B cell (primary cell): ENCODE data around the gene MAN2A1. TPM values are rescaled to one million over a fixed set of nuclear protein-coding genes. Genes with fewer than 3 reads are reported as not detected.
"Not testable (repeated sequence)": the region's sequence is repeated elsewhere in the genome, so short reads cannot be mapped to it uniquely, and the experiment has no call there.

Source experiments
- ATAC-seq: fragments of 200-7000 bp; cut with Tn5 transposase; one replicate; pipeline ENCODE4 v1.10.0; 2021; ENCODE audit warnings: low read depth, mild to moderate bottlenecking, moderate number of reproducible peaks, moderate library complexity
- CTCF ChIA-PET: fragments of 350-600 bp; sonication (Branson Sonifier 250); formaldehyde crosslinking; loops from one replicate; lab custom pipeline; 2021; ENCODE audit warnings: antibody characterized with exemption, inconsistent platforms; lab: Charles Lee
- POLR2A ChIA-PET: fragments of 350-600 bp; sonication (Branson Sonifier 250); formaldehyde crosslinking; loops from one replicate; lab custom pipeline; 2021; ENCODE audit warnings: antibody characterized with exemption; lab: Charles Lee
- DNase-seq: peaks from one replicate; pipeline ENCODE4 v3.0.0; 2013
- H2AFZ ChIP-seq: 2 replicates; pipeline ENCODE4 v1.6.1; 2012; ENCODE audit warnings: mild to moderate bottlenecking, low read depth, low read length; ENCODE audit not compliant: insufficient read depth, poor library complexity, severe bottlenecking
- H3K27ac ChIP-seq, 2 donors: 1 replicate in 1 of 2; 2 replicates in 1 of 2; pipeline ENCODE4 v1.5.1; 2012 to 2013; ENCODE audit warnings: low read length in 2 of 2, mild to moderate bottlenecking in 2 of 2, moderate library complexity in 1 of 2
- H3K27me3 ChIP-seq, 4 experiments: fragments of 200-600 bp in 1 of 4; sonication (generic) in 1 of 4; replicated peaks in 1 of 4; 1 replicate in 2 of 4; 2 replicates in 2 of 4; pipeline versions ENCODE4 v1.6.1 to v1.7.0; 2013 to 2016; ENCODE audit warnings: low read length in 3 of 4, mild to moderate bottlenecking in 2 of 4, mixed read lengths in 1 of 4, moderate library complexity in 1 of 4; ENCODE audit not compliant: insufficient read depth in 4 of 4, control insufficient read depth in 3 of 4; ENCODE audit errors: control extremely low read depth in 1 of 4
- H3K36me3 ChIP-seq, 2 experiments: replicated peaks in 1 of 2; 1 replicate in 1 of 2; 2 replicates in 1 of 2; pipeline versions ENCODE4 v1.6.1 to v1.7.1; 2013; ENCODE audit warnings: low read length in 1 of 2; ENCODE audit not compliant: insufficient read depth in 2 of 2, control insufficient read depth in 1 of 2; ENCODE audit errors: control extremely low read depth in 1 of 2, extremely low read depth in 1 of 2
- H3K4me1 ChIP-seq, 2 donors: fragments of 200-600 bp in 1 of 2; sonication (generic) in 1 of 2; 1 replicate in 1 of 2; 2 replicates in 1 of 2; pipeline versions ENCODE4 v1.5.1 to v1.6.1; 2013 to 2017; ENCODE audit warnings: low read length in 2 of 2; ENCODE audit not compliant: control insufficient read depth in 2 of 2, insufficient read depth in 2 of 2
- H3K4me2 ChIP-seq: replicated peaks from 2 replicates; pipeline ENCODE3; 2012; ENCODE audit warnings: mild to moderate bottlenecking, low read depth, low read length; ENCODE audit not compliant: poor library complexity, severe bottlenecking
- H3K4me3 ChIP-seq, 5 experiments: fragments of 200-600 bp in 1 of 5; sonication (generic) in 1 of 5; 1 replicate in 3 of 5; 2 replicates in 2 of 5; pipeline versions ENCODE4 v1.5.1 to v1.7.0; 2011 to 2016; ENCODE audit warnings: low read length in 4 of 5, mild to moderate bottlenecking in 4 of 5, low read depth in 2 of 5, control low read depth in 1 of 5, moderate library complexity in 1 of 5; ENCODE audit not compliant: insufficient read depth in 1 of 5; ENCODE audit errors: control extremely low read depth in 1 of 5, extremely low read depth in 1 of 5
- H3K79me2 ChIP-seq: fragments of 200-600 bp; sonication (generic); one replicate; pipeline ENCODE4 v1.6.0; 2016; ENCODE audit warnings: low read length; ENCODE audit not compliant: control insufficient read depth, insufficient read depth
- H3K9ac ChIP-seq: fragments of 200-600 bp; sonication (generic); 2 replicates; pipeline ENCODE4 v1.6.1; 2017; ENCODE audit warnings: mild to moderate bottlenecking, low read length, moderate library complexity
- H3K9me3 ChIP-seq, 3 donors: one replicate each; pipeline versions ENCODE4 v1.6.1 to v1.7.1; 2013; ENCODE audit warnings: low read length in 2 of 3; ENCODE audit not compliant: control insufficient read depth in 2 of 3, insufficient read depth in 1 of 3; ENCODE audit errors: control extremely low read depth in 1 of 3
- H4K20me1 ChIP-seq: 2 replicates; pipeline ENCODE4 v1.6.0; 2012; ENCODE audit warnings: mild to moderate bottlenecking, low read length; ENCODE audit not compliant: insufficient read depth, control insufficient read depth, poor library complexity, severe bottlenecking
- H3K27ac Mint-ChIP-seq: one replicate; pipeline ENCODE4 v1.8.0; 2021; ENCODE audit warnings: mixed read lengths
- H3K27me3 Mint-ChIP-seq: one replicate; pipeline ENCODE4 v1.8.0; 2021; ENCODE audit warnings: mixed read lengths
- H3K4me1 Mint-ChIP-seq: one replicate; pipeline ENCODE4 v1.8.0; 2021; ENCODE audit warnings: mixed read lengths
- H3K4me3 Mint-ChIP-seq: one replicate; pipeline ENCODE4 v1.8.0; 2021; ENCODE audit warnings: mixed read lengths
- H3K9me3 Mint-ChIP-seq: one replicate; pipeline ENCODE4 v1.8.0; 2022; ENCODE audit warnings: mixed read lengths; ENCODE audit not compliant: insufficient read depth
- EZH2 ChIP-seq: IDR thresholded peaks from 2 replicates; pipeline ENCODE4 v1.6.1; 2012; ENCODE audit warnings: borderline replicate concordance, low read depth, mild to moderate bottlenecking, moderate library complexity, low read length; ENCODE audit not compliant: insufficient read depth, poor library complexity, severe bottlenecking
- WGBS: methylation state at CpG from one replicate; pipeline ENCODE4 v1.1.5; 2013; ENCODE audit warnings: missing lambda C conversion rate; ENCODE audit not compliant: insufficient coverage; 5-methylcytosine and 5-hydroxymethylcytosine counted together
- intact Hi-C: fragments of 100-400 bp; cut with micrococcal nuclease; formaldehyde crosslinking; loops from one replicate; pipeline ENCODE4 v1.10.0; 2022
- polyA plus RNA-seq: library from polyadenylated mRNA; depleted of rRNA; stranded (reverse); fragments of >200 nt; gene quantifications from 2 replicates; pipeline ENCODE4 v1.2.3, GENCODE V29; 2012
- total RNA-seq, 2 donors: library from RNA; stranded (reverse); fragments of 120-200 nt in 1 of 2; gene quantifications; 1 replicate in 1 of 2; 2 replicates in 1 of 2; pipeline versions ENCODE4 v1.2.3 to v1.2.4, GENCODE V29; 2013 to 2022
- TF ChIP-seq, protein P1 (sequence below): fragments of 200-600 bp; IDR thresholded peaks from one replicate; pipeline ENCODE4 v1.8.0; 2022; ENCODE audit warnings: antibody characterized with exemption, mild to moderate bottlenecking

MAN2A1 gene
- total and polyA plus RNA-seq, 2 donors (not counting 1 experiment from before 2014, with no cell fraction given): 12.7 to 55.0 TPM

DNA sequence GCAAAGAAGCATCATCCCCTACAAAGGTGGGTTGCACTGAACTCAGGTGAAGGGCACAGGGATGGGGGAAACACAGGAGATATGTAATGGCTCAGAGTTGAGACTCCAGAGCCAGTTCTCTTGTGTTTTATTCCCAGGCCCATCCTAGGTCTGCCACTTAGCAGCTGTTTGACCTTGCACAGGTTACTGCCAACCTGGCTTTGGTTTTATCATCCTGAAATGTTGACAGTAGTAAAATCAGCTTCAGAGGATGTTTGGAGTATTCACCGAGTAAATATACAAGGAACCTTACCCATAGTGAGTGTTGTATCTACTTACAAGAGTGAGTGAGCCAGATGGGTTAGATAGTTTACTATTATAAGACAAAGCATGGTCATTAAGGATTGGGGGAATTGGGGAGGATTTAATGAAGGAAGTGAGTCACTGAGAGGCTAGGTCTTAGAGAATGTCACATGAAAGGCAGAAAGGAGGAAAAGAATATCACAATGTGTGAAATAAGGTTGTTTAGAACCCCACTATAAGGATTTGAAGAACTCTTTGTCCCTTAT lies 141.3 kb downstream of the MAN2A1 start:
- no peak for ATAC-seq
- Histone ChIP-seq H4K20me1 (no peaks in the 10 kb centered on the region), H3K9me3 (peaks cover 0 to 11% (median 0%) of the 10 kb centered on the region in 3 donors), H3K9ac (no peak overlapping the region), H2AFZ (no peak overlapping the region), H3K36me3 (peaks cover 7 to 32% of the 10 kb centered on the region in 2 experiments), H3K79me2 (no peaks in the 10 kb centered on the region), H3K4me1 (no peaks in the 10 kb centered on the region), H3K4me2 (no peak overlapping the region), H3K27me3 (no peaks in the 10 kb centered on the region), H3K4me3 (no peak overlapping the region), H3K27ac (no peak overlapping the region)
- no peaks in the 10 kb centered on the region for H3K9me3 Mint-ChIP-seq
- no peak for DNase-seq
- ChIA-PET CTCF (no interaction called here), POLR2A (no interaction called here)
- peaks cover 1% of the 10 kb centered on the region for H3K4me1 Mint-ChIP-seq
- intact Hi-C loops: no loop called here
- H3K27ac Mint-ChIP-seq: no peak overlapping the region
- H3K4me3 Mint-ChIP-seq: no peak overlapping the region
- TF ChIP-seq, protein P1, sequence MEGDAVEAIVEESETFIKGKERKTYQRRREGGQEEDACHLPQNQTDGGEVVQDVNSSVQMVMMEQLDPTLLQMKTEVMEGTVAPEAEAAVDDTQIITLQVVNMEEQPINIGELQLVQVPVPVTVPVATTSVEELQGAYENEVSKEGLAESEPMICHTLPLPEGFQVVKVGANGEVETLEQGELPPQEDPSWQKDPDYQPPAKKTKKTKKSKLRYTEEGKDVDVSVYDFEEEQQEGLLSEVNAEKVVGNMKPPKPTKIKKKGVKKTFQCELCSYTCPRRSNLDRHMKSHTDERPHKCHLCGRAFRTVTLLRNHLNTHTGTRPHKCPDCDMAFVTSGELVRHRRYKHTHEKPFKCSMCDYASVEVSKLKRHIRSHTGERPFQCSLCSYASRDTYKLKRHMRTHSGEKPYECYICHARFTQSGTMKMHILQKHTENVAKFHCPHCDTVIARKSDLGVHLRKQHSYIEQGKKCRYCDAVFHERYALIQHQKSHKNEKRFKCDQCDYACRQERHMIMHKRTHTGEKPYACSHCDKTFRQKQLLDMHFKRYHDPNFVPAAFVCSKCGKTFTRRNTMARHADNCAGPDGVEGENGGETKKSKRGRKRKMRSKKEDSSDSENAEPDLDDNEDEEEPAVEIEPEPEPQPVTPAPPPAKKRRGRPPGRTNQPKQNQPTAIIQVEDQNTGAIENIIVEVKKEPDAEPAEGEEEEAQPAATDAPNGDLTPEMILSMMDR: no peak
- no peak for TF ChIP-seq EZH2
- no peaks in the 10 kb centered on the region for H3K27me3 Mint-ChIP-seq
- no CpG with 5 or more reads among the region's 1 CpG for WGBS

DNA sequence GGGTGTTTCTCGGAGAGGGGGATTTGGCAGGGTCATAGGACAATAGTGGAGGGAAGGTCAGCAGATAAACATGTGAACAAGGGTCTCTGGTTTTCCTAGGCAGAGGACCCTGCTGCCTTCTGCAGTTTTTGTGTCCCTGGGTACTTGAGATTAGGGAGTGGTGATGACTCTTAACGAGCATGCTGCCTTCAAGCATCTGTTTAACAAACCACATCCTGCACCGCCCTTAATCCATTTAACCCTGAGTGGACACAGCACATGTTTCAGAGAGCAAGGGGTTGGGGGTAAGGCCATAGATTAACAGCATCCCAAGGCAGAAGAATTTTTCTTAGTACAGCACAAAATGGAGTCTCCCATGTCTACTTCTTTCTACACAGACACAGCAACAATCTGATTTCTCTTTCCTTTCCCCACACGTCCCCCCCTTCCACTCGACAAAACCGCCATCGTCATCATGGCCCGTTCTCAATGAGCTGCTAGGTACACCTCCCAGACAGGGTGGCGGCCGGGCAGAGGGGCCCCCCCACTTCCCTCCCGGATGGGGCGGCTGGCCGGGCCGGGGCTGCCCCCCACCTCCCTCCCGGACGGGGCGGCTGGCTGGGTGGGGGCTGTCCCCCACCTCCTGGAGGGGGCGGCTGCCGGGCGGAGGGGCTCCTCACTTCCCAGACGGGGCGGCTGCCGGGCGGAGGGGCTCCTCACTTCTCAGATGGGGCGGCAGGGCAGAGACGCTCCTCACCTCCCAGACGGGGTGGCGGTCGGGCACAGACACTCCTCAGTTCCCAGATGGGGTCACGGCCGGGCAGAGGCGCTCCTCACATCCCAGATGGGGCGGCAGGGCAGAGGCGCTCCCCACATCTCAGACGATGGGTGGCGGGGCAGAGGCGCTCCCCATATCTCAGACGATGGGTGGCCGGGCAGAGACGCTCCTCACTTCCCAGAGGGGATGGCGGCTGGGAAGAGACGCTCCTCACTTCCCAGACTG lies 142.8 kb downstream of the MAN2A1 start:
- Histone ChIP-seq H3K36me3 (peaks cover 10 to 29% of the 10 kb centered on the region in 2 experiments), H3K9me3 (peaks cover 0 to 11% (median 0%) of the 10 kb centered on the region in 3 donors)
- H3K9ac ChIP-seq, H4K20me1 ChIP-seq, H3K27me3 Mint-ChIP-seq, H3K9me3 Mint-ChIP-seq, ATAC-seq, H3K4me3 ChIP-seq, intact Hi-C loops, H3K27ac ChIP-seq, H3K4me1 Mint-ChIP-seq, POLR2A ChIA-PET, H3K4me2 ChIP-seq, H3K4me3 Mint-ChIP-seq, H3K27me3 ChIP-seq, CTCF ChIA-PET, H3K27ac Mint-ChIP-seq, H2AFZ ChIP-seq, DNase-seq, H3K4me1 ChIP-seq, H3K79me2 ChIP-seq: not testable (repeated sequence)
- whole genome bisulfite sequencing: 99% methylated on average over 23 of the region's 42 CpGs
